Lower lobe of right lung (tissue), 2 donors: ENCODE data around the gene PTPN13. TPM values are rescaled to one million over a fixed set of nuclear protein-coding genes. Genes with fewer than 3 reads are reported as not detected.

Source experiments
- ATAC-seq, 2 donors: fragments of 200-7000 bp; cut with Tn5 transposase; one replicate each; pipeline ENCODE4 v1.9.1; 2020 to 2022; ENCODE audit warnings: mild to moderate bottlenecking in 2 of 2, moderate library complexity in 2 of 2
- DNase-seq: peaks from one replicate; pipeline ENCODE4 v3.0.0-alpha.2; 2020
- H3K27ac ChIP-seq: fragments of 200-600 bp; one replicate; pipeline ENCODE4 v1.8.0; 2022
- H3K27me3 ChIP-seq: fragments of 200-600 bp; one replicate; pipeline ENCODE4 v1.8.0; 2022; ENCODE audit warnings: low read depth
- H3K36me3 ChIP-seq: fragments of 200-600 bp; one replicate; pipeline ENCODE4 v1.8.0; 2022; ENCODE audit warnings: mild to moderate bottlenecking
- H3K4me1 ChIP-seq: fragments of 200-600 bp; one replicate; pipeline ENCODE4 v1.8.0; 2022
- H3K4me3 ChIP-seq: fragments of 200-600 bp; one replicate; pipeline ENCODE4 v1.8.0; 2022; ENCODE audit warnings: mild to moderate bottlenecking
- H3K9me3 ChIP-seq: fragments of 200-600 bp; one replicate; pipeline ENCODE4 v1.8.0; 2022
- CTCF ChIP-seq: fragments of 200-600 bp; IDR thresholded peaks from one replicate; pipeline ENCODE4 v1.8.0; 2022; ENCODE audit warnings: antibody characterized with exemption, mild to moderate bottlenecking
- intact Hi-C: fragments of 100-400 bp; cut with DNase I; formaldehyde crosslinking; loops from one replicate; pipeline ENCODE4 v1.11.0; 2022
- total RNA-seq: library from RNA; stranded (reverse); fragmentation: NEBNext Ultra II Directional; extraction: Animal tissue kit (Norgen Biotek cat#: 25700); gene quantifications from one replicate; pipeline ENCODE4 v1.2.1, GENCODE V29; 2021
- donor health status: DM: no; HTN: yes; CAD: no; lungs with severe emphysema.

PTPN13 gene
- total RNA-seq, 1 donor from 2014 or later: 77.2 TPM

DNA sequence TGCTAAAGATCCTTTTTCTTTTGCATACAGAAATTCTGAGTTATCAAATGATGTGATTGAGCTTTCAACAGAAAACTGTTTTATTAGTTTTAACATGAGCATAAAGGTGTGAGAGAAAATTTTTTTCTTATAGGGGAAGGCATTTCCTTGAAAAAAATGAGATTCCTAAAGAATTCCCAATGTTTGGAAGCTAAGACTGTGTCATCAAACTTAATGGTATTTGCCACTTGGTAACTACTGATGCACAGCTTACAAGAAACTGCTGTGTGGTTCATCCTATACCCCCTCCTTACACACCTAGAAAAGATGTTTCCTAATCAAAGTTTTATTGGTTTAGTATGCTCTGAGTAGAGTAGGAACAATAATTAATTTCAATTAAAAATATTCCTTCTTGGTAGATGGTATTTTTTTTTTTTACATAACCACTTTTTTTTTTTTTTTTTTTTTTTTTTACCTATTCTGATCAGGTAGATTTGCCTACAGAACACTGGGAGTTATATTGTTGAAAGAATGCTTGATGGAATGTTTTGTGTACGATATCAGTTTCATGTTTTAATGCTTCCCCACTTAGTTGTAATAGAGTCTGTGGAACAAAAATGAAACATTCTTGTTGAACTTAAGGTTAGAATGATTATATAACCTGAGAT is 6.0 kb downstream of the PTPN13 start:
- H3K4me1 ChIP-seq: no peaks in the 10 kb centered on the region
- no peak for ATAC-seq
- no peak overlapping the region for H3K27ac ChIP-seq
- DNase-seq: no peak
- no peaks in the 10 kb centered on the region for H3K9me3 ChIP-seq
- TF ChIP-seq CTCF: no peak
- no peaks in the 10 kb centered on the region for H3K36me3 ChIP-seq
- intact Hi-C loops: no loop called here
- no peaks in the 10 kb centered on the region for H3K27me3 ChIP-seq
- H3K4me3 ChIP-seq: no peak overlapping the region

DNA sequence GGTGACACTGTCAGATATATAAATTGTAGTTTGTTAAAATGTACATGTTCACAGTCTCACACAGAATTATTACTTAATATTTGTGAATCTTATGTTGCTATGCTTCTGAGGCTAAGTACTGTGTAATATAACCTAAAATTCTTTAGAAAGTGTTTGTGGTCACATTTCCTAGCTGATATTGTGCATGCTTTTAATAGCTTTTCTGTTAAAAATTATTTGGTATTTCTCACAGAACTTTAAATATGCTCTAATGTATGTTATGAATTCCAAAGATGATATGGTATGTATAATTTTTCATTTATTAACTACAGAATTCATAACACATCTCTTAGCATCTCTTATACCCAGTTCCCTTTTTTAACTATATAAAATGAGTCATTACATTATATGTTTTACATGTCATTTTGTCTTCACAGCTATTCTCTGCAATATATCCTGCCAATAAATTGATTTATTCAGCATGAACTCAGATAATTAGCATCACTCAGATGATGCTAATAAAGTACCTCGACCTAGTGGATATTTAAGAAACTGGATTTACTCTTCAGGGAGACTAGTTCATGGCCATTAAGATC is 9.3 kb downstream of the PTPN13 start:
- no peak overlapping the region for H3K4me3 ChIP-seq
- no peak for DNase-seq
- H3K27ac ChIP-seq: no peak overlapping the region
- H3K4me1 ChIP-seq: no peaks in the 10 kb centered on the region
- no peaks in the 10 kb centered on the region for H3K27me3 ChIP-seq
- H3K9me3 ChIP-seq: no peaks in the 10 kb centered on the region
- intact Hi-C loops: no loop called here
- no peak for ATAC-seq
- TF ChIP-seq CTCF: no peak
- no peaks in the 10 kb centered on the region for H3K36me3 ChIP-seq

DNA sequence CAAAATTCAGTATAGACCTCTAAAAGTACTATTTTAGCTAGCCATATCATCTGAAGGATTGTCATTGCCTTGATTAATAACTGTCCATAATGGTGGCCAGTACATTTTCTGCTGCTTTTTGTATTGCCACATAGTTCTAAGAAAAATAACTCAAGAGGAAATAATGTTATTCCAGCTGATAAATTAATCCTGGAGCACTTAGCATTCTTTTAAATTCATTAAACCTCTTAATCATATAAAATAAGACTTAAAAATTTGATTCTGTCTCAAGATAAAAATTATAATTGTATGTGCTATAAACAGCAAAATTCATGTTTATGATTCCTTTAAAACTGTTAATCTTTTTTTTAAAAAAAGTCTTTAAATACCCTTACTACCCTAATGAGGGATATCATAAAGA is 12.7 kb downstream of the PTPN13 start:
- Histone ChIP-seq H3K9me3 (no peaks in the 10 kb centered on the region), H3K4me1 (no peaks in the 10 kb centered on the region), H3K27ac (no peak overlapping the region), H3K4me3 (no peak overlapping the region), H3K27me3 (no peaks in the 10 kb centered on the region), H3K36me3 (no peaks in the 10 kb centered on the region)
- no peak for DNase-seq
- no peak for TF ChIP-seq CTCF
- intact Hi-C loops: no loop called here
- ATAC-seq: no peak

GRCh38 chr4:86608757-86609375 is 14.8 kb downstream of the PTPN13 start:
- no peaks in the 10 kb centered on the region for H3K9me3 ChIP-seq
- ATAC-seq (no peak), DNase-seq (no peak)
- H3K27ac ChIP-seq: no peak overlapping the region
- H3K4me1 ChIP-seq: no peaks in the 10 kb centered on the region
- H3K36me3 ChIP-seq: no peaks in the 10 kb centered on the region
- H3K4me3 ChIP-seq: no peak overlapping the region
- H3K27me3 ChIP-seq: no peaks in the 10 kb centered on the region
- TF ChIP-seq CTCF: no peak
- intact Hi-C loops: no loop called here

GRCh38 chr4:86611757-86612156 is 17.6 kb downstream of the PTPN13 start:
- no peak for TF ChIP-seq CTCF
- intact Hi-C loops: no loop called here

More at GRCh38 chr4:86611757-86612156, 17.6 kb downstream of the PTPN13 start:
- no peaks in the 10 kb centered on the region for H3K27me3 ChIP-seq
- no peak overlapping the region for H3K27ac ChIP-seq
- ATAC-seq: no peak
- DNase-seq: no peak
- H3K4me3 ChIP-seq: no peak overlapping the region
- no peaks in the 10 kb centered on the region for H3K9me3 ChIP-seq
- no peaks in the 10 kb centered on the region for H3K36me3 ChIP-seq
- no peaks in the 10 kb centered on the region for H3K4me1 ChIP-seq
